Stimulated activated CD4-positive, alpha-beta T cell treated with anti-CD3 and anti-CD28 coated beads, Interleukin-15, amount 100 ng/mL, for 48 hours (primary cell): ENCODE measurements around the gene SLC41A3.

Source experiments
- DNase-seq, 2 donors: peaks; one replicate each; pipeline ENCODE4 v3.0.0-alpha.2; 2020; ENCODE audit warnings: low read depth in 2 of 2

SLC41A3 gene

GRCh38 chr3:126026761-126027160 is 57.2 kb downstream of the SLC41A3 start:
- no peak for DNase-seq

GRCh38 chr3:126026277-126026751 is 57.6 kb downstream of the SLC41A3 start:
- DNase-seq: no peak

- DNase-seq: no peak
Observed at GRCh38 chr3:126025862-126026261, 58.1 kb downstream of the SLC41A3 start.

GRCh38 chr3:126025116-126025729 is 58.7 kb downstream of the SLC41A3 start:
- no peak for DNase-seq

GRCh38 chr3:126024049-126024854 is 59.7 kb downstream of the SLC41A3 start:
- no peak for DNase-seq

GRCh38 chr3:126023390-126023789 is 60.5 kb downstream of the SLC41A3 start:
- DNase-seq: no peak

- no peak for DNase-seq
Observed at GRCh38 chr3:126022741-126023359, 61.1 kb downstream of the SLC41A3 start.

- DNase-seq: no peak
Observed at GRCh38 chr3:126021702-126022101, 62.2 kb downstream of the SLC41A3 start.

GRCh38 chr3:126021224-126021623 is 62.7 kb downstream of the SLC41A3 start:
- no peak for DNase-seq

- no peak for DNase-seq
Observed at GRCh38 chr3:126019683-126020082, 64.2 kb downstream of the SLC41A3 start.

- DNase-seq: no peak
Observed at GRCh38 chr3:126018995-126019394, 64.9 kb downstream of the SLC41A3 start.

- DNase-seq: no peak
Observed at GRCh38 chr3:126018545-126018944, 65.4 kb downstream of the SLC41A3 start.

- no peak for DNase-seq
Observed at GRCh38 chr3:126017362-126017761, 66.6 kb downstream of the SLC41A3 start.

GRCh38 chr3:126016616-126017015 is 67.3 kb downstream of the SLC41A3 start:
- no peak for DNase-seq

- no peak for DNase-seq
Observed at GRCh38 chr3:126015075-126015474, 68.8 kb downstream of the SLC41A3 start.

GRCh38 chr3:126014252-126014651 is 69.7 kb downstream of the SLC41A3 start:
- no peak for DNase-seq

- no peak for DNase-seq
Observed at GRCh38 chr3:126013751-126014156, 70.2 kb downstream of the SLC41A3 start.

GRCh38 chr3:126009181-126009580 is 74.7 kb downstream of the SLC41A3 start:
- DNase-seq: no peak

- DNase-seq: no peak
Observed at GRCh38 chr3:126008219-126008618, 75.7 kb downstream of the SLC41A3 start.

- DNase-seq: no peak
Observed at GRCh38 chr3:126005951-126006350, 78.0 kb downstream of the SLC41A3 start.

- no peak for DNase-seq
Observed at GRCh38 chr3:126004692-126005091, 79.2 kb downstream of the SLC41A3 start.

GRCh38 chr3:126004217-126004616 is 79.7 kb downstream of the SLC41A3 start:
- no peak for DNase-seq
